ENCODE measurements around the gene DENND5B. TPM values are rescaled to one million over a fixed set of nuclear protein-coding genes. Genes with fewer than 3 reads are reported as not detected.

Gene DENND5B
- total RNA-seq, 1 experiment from 2014 or later, result 18.6 TPM

GRCh38 chr12:31412292-31412801 is 178.6 kb downstream of the DENND5B start:
- ChIA-PET POLR2A (interaction anchor here (0.6 kb wide), 1 partner anchor 13 kb away, joined by 3 read pairs; no protein-coding TSS in a partner anchor), CTCF (interaction anchor here (1.5 kb wide), 1 partner anchor 9 kb away, joined by 6 read pairs; no protein-coding TSS in a partner anchor)
- no peak overlapping the region for H3K4me3 Mint-ChIP-seq (ENCODE audit: unreplicated experiment)
- BruUV-seq (replicated peaks), result no TSS peak
- H3K36me3 Mint-ChIP-seq (ENCODE audit: insufficient read depth, unreplicated experiment), result peaks cover 58% of the 10 kb centered on the region
- H3K9me3 Mint-ChIP-seq (ENCODE audit: unreplicated experiment), result no peaks in the 10 kb centered on the region
- H3K27ac Mint-ChIP-seq (ENCODE audit: low read depth, unreplicated experiment), result no peak overlapping the region
- no peak for DNase-seq (ENCODE audit: unreplicated experiment)
- H3K4me1 Mint-ChIP-seq (ENCODE audit: insufficient read depth, unreplicated experiment), result no peaks in the 10 kb centered on the region
- no peak for TF ChIP-seq CTCF (IDR thresholded peaks at IDR 0.05; ENCODE audit: unreplicated experiment)
- H3K27me3 Mint-ChIP-seq (ENCODE audit: insufficient read depth, unreplicated experiment), result no peaks in the 10 kb centered on the region
- intact Hi-C loops (cut with micrococcal nuclease), result no loop called here

GRCh38 chr12:31408763-31409162 is 182.2 kb downstream of the DENND5B start:
- no TSS peak for BruUV-seq (replicated peaks)
- DNase-seq (ENCODE audit: unreplicated experiment), result no peak
- Mint-ChIP-seq H3K9me3 (ENCODE audit: unreplicated experiment) (no peaks in the 10 kb centered on the region), H3K27ac (ENCODE audit: low read depth, unreplicated experiment) (no peak overlapping the region), H3K36me3 (ENCODE audit: insufficient read depth, unreplicated experiment) (peaks cover 55% of the 10 kb centered on the region), H3K4me3 (ENCODE audit: unreplicated experiment) (no peak overlapping the region), H3K27me3 (ENCODE audit: insufficient read depth, unreplicated experiment) (no peaks in the 10 kb centered on the region), H3K4me1 (ENCODE audit: insufficient read depth, unreplicated experiment) (no peaks in the 10 kb centered on the region)
- ChIA-PET CTCF (interaction anchor here (0.6 kb wide), 1 partner anchor 842 kb away, joined by 3 read pairs; no protein-coding TSS in a partner anchor), POLR2A (no interaction called here)
- TF ChIP-seq CTCF (IDR thresholded peaks at IDR 0.05; ENCODE audit: unreplicated experiment), result no peak
- intact Hi-C loops (cut with micrococcal nuclease), result loop anchor here (1.0 kb wide), 1 partner anchor 24 kb away; no protein-coding TSS in a partner anchor

GRCh38 chr12:31407562-31407961 is 183.4 kb downstream of the DENND5B start:
- Mint-ChIP-seq H3K9me3 (ENCODE audit: unreplicated experiment) (no peaks in the 10 kb centered on the region), H3K27ac (ENCODE audit: low read depth, unreplicated experiment) (no peak overlapping the region), H3K4me1 (ENCODE audit: insufficient read depth, unreplicated experiment) (no peaks in the 10 kb centered on the region), H3K36me3 (ENCODE audit: insufficient read depth, unreplicated experiment) (peaks cover 62% of the 10 kb centered on the region), H3K4me3 (ENCODE audit: unreplicated experiment) (no peak overlapping the region), H3K27me3 (ENCODE audit: insufficient read depth, unreplicated experiment) (no peaks in the 10 kb centered on the region)
- POLR2A ChIA-PET, result no interaction called here
- DNase-seq (ENCODE audit: unreplicated experiment), result no peak
- no peak for TF ChIP-seq CTCF (IDR thresholded peaks at IDR 0.05; ENCODE audit: unreplicated experiment)
- CTCF ChIA-PET, result no interaction called here
- no TSS peak for BruUV-seq (replicated peaks)
- intact Hi-C loops (cut with micrococcal nuclease), result no loop called here

GRCh38 chr12:31406345-31406744 is 184.6 kb downstream of the DENND5B start:
- no peaks in the 10 kb centered on the region for H3K4me1 Mint-ChIP-seq (ENCODE audit: insufficient read depth, unreplicated experiment)
- POLR2A ChIA-PET, result no interaction called here
- intact Hi-C loops (cut with micrococcal nuclease), result no loop called here

More at GRCh38 chr12:31406345-31406744, 184.6 kb downstream of the DENND5B start:
- CTCF ChIA-PET, result interaction anchor here (1.3 kb wide), 1 partner anchor 230 kb away, joined by 3 read pairs; no protein-coding TSS in a partner anchor
- H3K9me3 Mint-ChIP-seq (ENCODE audit: unreplicated experiment), result no peaks in the 10 kb centered on the region
- no TSS peak for BruUV-seq (replicated peaks)
- H3K36me3 Mint-ChIP-seq (ENCODE audit: insufficient read depth, unreplicated experiment), result peaks cover 61% of the 10 kb centered on the region
- H3K4me3 Mint-ChIP-seq (ENCODE audit: unreplicated experiment), result no peak overlapping the region
- TF ChIP-seq CTCF (IDR thresholded peaks at IDR 0.05; ENCODE audit: unreplicated experiment), result no peak
- H3K27me3 Mint-ChIP-seq (ENCODE audit: insufficient read depth, unreplicated experiment), result no peaks in the 10 kb centered on the region
- DNase-seq (ENCODE audit: unreplicated experiment), result no peak
- no peak overlapping the region for H3K27ac Mint-ChIP-seq (ENCODE audit: low read depth, unreplicated experiment)
